ENCODE data around the gene HTATIP2. TPM values are rescaled to one million over a fixed set of nuclear protein-coding genes. Genes with fewer than 3 reads are reported as not detected.
"Not testable (repeated sequence)": the region's sequence is repeated elsewhere in the genome, so short reads cannot be mapped to it uniquely, and the experiment has no call there.

HTATIP2 gene
- polyA plus RNA-seq, 1 of the 3 experiments (the other 2 are of a cell fraction): not detected

DNA sequence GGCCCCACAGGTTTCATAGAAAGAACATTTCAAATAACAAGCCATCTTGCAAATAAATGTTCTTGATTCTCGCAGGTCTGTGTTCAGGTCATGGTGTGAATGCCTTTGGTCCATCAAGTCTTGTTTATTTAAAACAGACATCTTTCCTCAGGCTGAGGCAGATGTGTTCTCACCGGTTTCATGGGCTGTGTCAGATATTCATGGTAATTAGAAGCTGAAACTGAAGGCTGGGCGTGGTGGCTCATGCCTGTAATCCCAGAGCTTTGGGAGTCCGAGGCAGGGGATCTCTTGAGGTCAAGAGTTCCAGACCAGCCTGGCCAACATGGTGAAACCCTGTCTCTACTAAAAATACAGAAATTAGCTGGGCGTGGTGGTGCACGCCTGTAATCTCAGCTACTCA is 2.0 kb downstream of the HTATIP2 start:
- H3K27ac ChIP-seq (ENCODE audit: low read depth in 2 of 2, low read length in 1 of 2); DNase-seq; H4K20me1 ChIP-seq (ENCODE audit: insufficient read depth); H3K27me3 ChIP-seq (ENCODE audit: insufficient read depth); H3K9ac ChIP-seq; H3K4me2 ChIP-seq; POLR2A ChIA-PET; H3K36me3 ChIP-seq (replicated peaks in 1 of 2; ENCODE audit: control insufficient read depth in 1 of 2, insufficient read depth in 2 of 2, low read length in 1 of 2); H3K79me2 ChIP-seq (ENCODE audit: insufficient read depth); H2AFZ ChIP-seq (ENCODE audit: low read depth); H3K9me2 ChIP-seq; H3K4me3 ChIP-seq (ENCODE audit: low read depth in 2 of 2, low read length in 1 of 2); H3K9me3 ChIP-seq: not testable (repeated sequence)
- WGBS (ENCODE audit: low lambda C conversion rate): 89% methylated on average over 6 of the region's 6 CpGs
- H3K4me1 ChIP-seq (ENCODE audit: control insufficient read depth in 1 of 2, insufficient read depth in 2 of 2, low read depth in 1 of 2, low read length in 1 of 2): peaks cover 0 to 14% of the 10 kb centered on the region in 2 experiments; a peak in 1 of 4 replicates
- CTCF ChIA-PET: interaction anchor here (1.2 to 12.6 kb wide), 2 partner anchors 12 to 237 kb away, joined by 3 to 101 read pairs; no protein-coding TSS in a partner anchor
- peaks cover 14% of the 10 kb centered on the region for H3F3A ChIP-seq (replicated peaks; ENCODE audit: insufficient read depth)

DNA sequence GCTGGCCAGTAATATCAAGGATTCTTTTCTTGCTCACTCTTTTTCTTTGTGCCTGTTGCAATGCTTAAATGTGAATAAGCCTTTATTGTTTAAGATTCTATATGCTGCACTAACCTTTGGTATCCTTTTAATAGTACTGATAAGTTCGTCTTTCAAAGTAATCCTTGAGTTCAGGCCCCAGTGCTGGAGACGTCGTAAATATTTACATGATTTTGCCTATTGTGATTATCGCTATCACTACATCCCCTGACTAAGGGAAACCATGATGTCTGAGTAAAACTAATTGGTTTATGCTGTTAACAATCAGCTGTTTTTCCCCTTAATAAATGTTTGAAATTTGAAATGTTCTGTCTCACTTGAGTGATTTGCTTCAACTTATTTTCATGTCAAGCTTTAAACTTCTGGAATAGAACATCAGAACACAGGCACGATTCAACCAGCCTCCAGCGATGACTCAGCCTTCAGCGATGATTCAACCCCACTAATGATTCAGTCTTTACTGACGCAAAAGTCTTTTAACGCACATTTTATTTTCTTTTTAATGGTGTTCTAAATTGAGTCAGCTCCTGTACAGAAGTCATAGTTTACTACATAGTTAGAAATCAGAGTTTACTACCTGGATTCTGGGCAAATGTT is 3.9 kb downstream of the HTATIP2 start:
- no peak overlapping the region for H3K4me3 ChIP-seq (ENCODE audit: low read depth in 2 of 2, low read length in 1 of 2)

GRCh38 chr11:20368438-20368837 is 4.9 kb downstream of the HTATIP2 start:
- Histone ChIP-seq H3F3A (replicated peaks; ENCODE audit: insufficient read depth) (peaks cover 14% of the 10 kb centered on the region), H3K9ac (no peak overlapping the region), H3K9me3 (no peaks in the 10 kb centered on the region), H3K36me3 (replicated peaks in 1 of 2; ENCODE audit: control insufficient read depth in 1 of 2, insufficient read depth in 2 of 2, low read length in 1 of 2) (no peaks in the 10 kb centered on the region), H3K27ac (ENCODE audit: low read depth in 2 of 2, low read length in 1 of 2) (peak overlapping the region in 1 of 2 experiments; percentile 71; a peak in 2 of 4 replicates), H3K4me2 (0 out of 2 replicates have a peak overlapping the region, but pooled peaks have one; percentile 1), H3K9me2 (no peaks in the 10 kb centered on the region), H4K20me1 (ENCODE audit: insufficient read depth) (no peaks in the 10 kb centered on the region), H3K27me3 (ENCODE audit: insufficient read depth) (no peaks in the 10 kb centered on the region), H3K79me2 (ENCODE audit: insufficient read depth) (no peaks in the 10 kb centered on the region), H2AFZ (ENCODE audit: low read depth) (no peak overlapping the region), H3K4me1 (ENCODE audit: control insufficient read depth in 1 of 2, insufficient read depth in 2 of 2, low read depth in 1 of 2, low read length in 1 of 2) (peaks cover 0 to 14% of the 10 kb centered on the region in 2 experiments; a peak in 1 of 4 replicates), H3K4me3 (ENCODE audit: low read depth in 2 of 2, low read length in 1 of 2) (no peak overlapping the region)
- no peak for DNase-seq
- CTCF ChIA-PET: interaction anchor here (0.8 to 12.6 kb wide), 4 partner anchors 15 to 241 kb away, joined by 4 to 101 read pairs (median 8); no protein-coding TSS in a partner anchor
- POLR2A ChIA-PET: no interaction called here
- peak; percentile 19; the same call in 1 of the 2 replicates for TF ChIP-seq FOSL2 (IDR thresholded peaks at IDR 0.05; ENCODE audit: borderline replicate concordance, low read depth)
- no peak for TF ChIP-seq YY1 (IDR thresholded peaks at IDR 0.05; ENCODE audit: low read depth)

More for the DNA sequence above, 3.9 kb downstream of the HTATIP2 start:
- no peaks in the 10 kb centered on the region for H3K9me2 ChIP-seq
- POLR2A ChIA-PET: no interaction called here
- CTCF ChIA-PET: interaction anchor here (1.1 to 12.6 kb wide), 3 partner anchors 14 to 242 kb away, joined by 5 to 101 read pairs (median 11); no protein-coding TSS in a partner anchor
- peak overlapping the region; percentile 20; the same call in 1 of the 2 replicates for H2AFZ ChIP-seq (ENCODE audit: low read depth)
- WGBS (ENCODE audit: low lambda C conversion rate): 30% methylated on average over 9 of the region's 9 CpGs
- no peaks in the 10 kb centered on the region for H3K79me2 ChIP-seq (ENCODE audit: insufficient read depth)
- H3F3A ChIP-seq (replicated peaks; ENCODE audit: insufficient read depth): peaks cover 14% of the 10 kb centered on the region
- no peaks in the 10 kb centered on the region for H3K36me3 ChIP-seq (replicated peaks in 1 of 2; ENCODE audit: control insufficient read depth in 1 of 2, insufficient read depth in 2 of 2, low read length in 1 of 2)
- no peaks in the 10 kb centered on the region for H3K9me3 ChIP-seq
- H3K9ac ChIP-seq: no peak overlapping the region
- H3K27ac ChIP-seq (ENCODE audit: low read depth in 2 of 2, low read length in 1 of 2): peak overlapping the region; percentile 8 to 71; a peak in 3 of 4 replicates
- H4K20me1 ChIP-seq (ENCODE audit: insufficient read depth): no peaks in the 10 kb centered on the region
- DNase-seq: no peak
- TF ChIP-seq EP300 (IDR thresholded peaks at IDR 0.05; ENCODE audit: borderline replicate concordance in 1 of 2, low read depth in 1 of 2, low read length in 1 of 2): peak in 1 of 2 experiments; percentile 39; a peak in 1 of 4 replicates
- TF ChIP-seq FOXJ3 (CRISPR knock-in tag; IDR thresholded peaks at IDR 0.05): no peak
- peak; percentile 98 for TF ChIP-seq FOSL2 (IDR thresholded peaks at IDR 0.05; ENCODE audit: borderline replicate concordance, low read depth)
- peak; percentile 43; the same call in 1 of the 2 replicates for TF ChIP-seq POLR2AphosphoS5 (IDR thresholded peaks at IDR 0.05; ENCODE audit: low read depth, low read length)
- TF ChIP-seq, protein P1, sequence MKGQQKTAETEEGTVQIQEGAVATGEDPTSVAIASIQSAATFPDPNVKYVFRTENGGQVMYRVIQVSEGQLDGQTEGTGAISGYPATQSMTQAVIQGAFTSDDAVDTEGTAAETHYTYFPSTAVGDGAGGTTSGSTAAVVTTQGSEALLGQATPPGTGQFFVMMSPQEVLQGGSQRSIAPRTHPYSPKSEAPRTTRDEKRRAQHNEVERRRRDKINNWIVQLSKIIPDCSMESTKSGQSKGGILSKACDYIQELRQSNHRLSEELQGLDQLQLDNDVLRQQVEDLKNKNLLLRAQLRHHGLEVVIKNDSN (IDR thresholded peaks at IDR 0.05; ENCODE audit: borderline replicate concordance, low read depth): no peak
- TF ChIP-seq RFX5 (IDR thresholded peaks at IDR 0.05; ENCODE audit: low read length): no peak
- peak; percentile 97 for TF ChIP-seq JUND (IDR thresholded peaks at IDR 0.05)
- peak; percentile 50; the same call in 1 of the 2 replicates for TF ChIP-seq TCF12 (IDR thresholded peaks at IDR 0.05)
- TF ChIP-seq, protein P2, sequence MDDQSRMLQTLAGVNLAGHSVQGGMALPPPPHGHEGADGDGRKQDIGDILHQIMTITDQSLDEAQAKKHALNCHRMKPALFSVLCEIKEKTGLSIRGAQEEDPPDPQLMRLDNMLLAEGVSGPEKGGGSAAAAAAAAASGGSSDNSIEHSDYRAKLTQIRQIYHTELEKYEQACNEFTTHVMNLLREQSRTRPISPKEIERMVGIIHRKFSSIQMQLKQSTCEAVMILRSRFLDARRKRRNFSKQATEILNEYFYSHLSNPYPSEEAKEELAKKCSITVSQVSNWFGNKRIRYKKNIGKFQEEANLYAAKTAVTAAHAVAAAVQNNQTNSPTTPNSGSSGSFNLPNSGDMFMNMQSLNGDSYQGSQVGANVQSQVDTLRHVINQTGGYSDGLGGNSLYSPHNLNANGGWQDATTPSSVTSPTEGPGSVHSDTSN (IDR thresholded peaks at IDR 0.05): peak; percentile 80
- no peak overlapping the region for H3K4me2 ChIP-seq
- H3K4me1 ChIP-seq (ENCODE audit: control insufficient read depth in 1 of 2, insufficient read depth in 2 of 2, low read depth in 1 of 2, low read length in 1 of 2): peaks cover 0 to 14% of the 10 kb centered on the region in 2 experiments; a peak in 1 of 4 replicates
- H3K27me3 ChIP-seq (ENCODE audit: insufficient read depth): no peaks in the 10 kb centered on the region
